ENCODE measurements around the gene USH2A.
"Not testable (repeated sequence)": the region's sequence is repeated elsewhere in the genome, so short reads cannot be mapped to it uniquely, and the experiment has no call there.

Gene USH2A

DNA sequence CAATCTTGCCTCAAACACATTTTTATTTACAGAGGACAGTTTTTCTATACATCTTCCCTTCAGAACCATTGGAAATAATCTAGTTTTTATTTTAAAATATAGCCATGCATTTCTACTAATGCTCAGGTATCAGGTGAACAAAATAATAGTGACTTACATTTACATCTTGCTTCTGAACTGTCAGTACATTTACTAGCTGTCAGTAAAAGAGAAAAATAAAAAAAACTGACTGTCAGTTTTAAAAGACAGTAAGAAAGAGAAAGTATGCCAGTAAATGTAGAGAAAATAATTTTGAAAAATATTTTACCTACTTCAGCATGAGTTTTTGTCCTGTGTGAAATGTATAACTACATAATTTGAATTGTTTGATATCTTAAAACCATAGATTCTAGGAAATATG lies 33.5 kb downstream of the USH2A start:
- no peak for DNase-seq (ENCODE audit: low read depth in 2 of 2)

DNA sequence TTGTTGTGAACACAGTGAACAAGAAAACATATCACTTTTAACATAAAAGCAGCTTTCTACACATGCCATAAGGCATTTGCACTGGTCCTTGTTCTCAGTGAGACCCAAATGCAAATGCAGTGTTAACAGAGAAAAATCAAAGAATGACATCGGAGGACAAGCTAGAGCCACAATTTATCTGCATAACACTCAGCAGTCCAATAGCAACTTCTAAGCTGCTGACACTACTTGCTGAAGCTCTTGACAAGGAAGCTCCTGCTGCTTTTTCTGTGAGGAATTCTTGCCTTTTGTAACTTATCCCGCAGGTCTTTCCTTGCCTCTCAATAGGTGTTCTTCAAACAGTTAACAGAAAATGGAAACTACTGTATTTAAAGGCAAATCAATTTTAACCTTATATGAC lies 34.7 kb downstream of the USH2A start:
- no peak for DNase-seq (ENCODE audit: low read depth in 2 of 2)

DNA sequence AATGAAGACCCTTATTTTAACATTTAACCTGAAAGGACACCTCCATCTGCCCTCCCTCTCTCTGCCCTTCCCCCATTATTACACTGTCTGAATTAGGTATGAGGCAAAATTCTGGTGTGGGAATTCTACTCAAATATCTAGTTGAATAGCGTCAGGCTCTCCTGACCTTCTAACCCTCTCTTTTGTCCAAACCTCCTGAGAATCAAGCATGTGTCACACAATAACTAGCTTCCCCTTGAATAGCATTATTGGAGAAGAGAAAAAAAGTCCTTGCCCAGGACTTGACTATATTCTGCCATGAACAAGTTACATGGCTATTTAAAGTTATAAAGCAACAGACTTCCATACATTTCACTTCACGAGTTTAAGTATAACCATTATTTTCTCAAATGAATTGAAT lies 35.5 kb downstream of the USH2A start:
- DNase-seq (ENCODE audit: low read depth in 2 of 2), result no peak

DNA sequence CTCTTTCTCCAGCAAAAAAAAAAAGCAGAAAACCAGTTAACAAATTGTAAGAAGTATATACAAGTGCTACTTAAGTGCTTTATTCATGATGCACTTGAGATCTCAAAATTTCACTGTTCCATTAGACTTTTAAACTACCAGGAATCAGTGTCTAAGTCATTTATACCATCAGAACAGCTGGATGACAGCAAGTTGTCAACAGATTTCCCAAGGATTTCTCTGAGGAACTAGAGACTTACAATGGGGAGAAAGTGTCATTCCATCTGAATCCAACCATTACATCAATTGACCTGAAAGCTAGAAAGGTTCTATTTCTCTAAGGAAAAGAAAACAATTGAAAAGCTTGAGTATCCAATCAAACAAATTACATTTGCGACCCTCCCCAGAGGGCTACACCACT lies 43.8 kb downstream of the USH2A start:
- no peak for DNase-seq (ENCODE audit: low read depth in 2 of 2)

DNA sequence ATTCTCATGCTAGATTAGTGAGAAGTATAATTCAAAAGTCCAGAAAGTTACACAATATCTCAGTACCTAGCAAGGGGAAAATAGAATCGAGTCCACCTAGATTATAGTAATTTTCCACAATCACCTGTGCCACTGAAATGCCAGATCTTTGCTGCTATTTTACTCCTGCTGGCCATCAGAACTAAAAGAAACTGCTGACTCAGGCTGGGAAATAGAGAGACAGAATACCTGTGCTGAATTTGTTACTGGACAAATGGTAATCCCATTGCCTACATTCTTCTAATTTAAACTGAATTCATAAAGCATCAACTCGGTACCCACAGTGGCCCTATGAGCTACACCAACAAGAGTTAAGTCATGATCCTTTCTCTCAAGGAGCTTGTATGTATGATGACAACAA lies 55.0 kb downstream of the USH2A start:
- DNase-seq (ENCODE audit: low read depth in 2 of 2), result no peak

DNA sequence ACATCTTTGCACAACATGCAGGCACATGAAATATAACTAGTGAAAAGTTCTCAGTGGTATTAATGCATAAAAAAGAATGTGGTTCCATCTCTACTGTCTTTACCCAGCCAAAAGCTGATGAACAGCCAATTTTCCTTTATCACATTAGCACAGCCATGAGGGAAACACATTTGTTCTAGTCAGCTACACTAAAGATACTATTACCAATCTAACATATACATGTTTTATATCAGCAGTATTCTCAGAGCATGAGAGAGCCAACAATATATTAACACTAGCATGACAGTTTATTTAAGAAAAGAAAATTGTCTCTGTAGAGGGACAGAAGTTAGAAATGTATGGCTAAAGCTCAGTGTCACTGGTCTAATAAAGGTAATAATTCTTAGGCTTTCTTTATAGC lies 56.3 kb downstream of the USH2A start:
- no peak for DNase-seq (ENCODE audit: low read depth in 2 of 2)

DNA sequence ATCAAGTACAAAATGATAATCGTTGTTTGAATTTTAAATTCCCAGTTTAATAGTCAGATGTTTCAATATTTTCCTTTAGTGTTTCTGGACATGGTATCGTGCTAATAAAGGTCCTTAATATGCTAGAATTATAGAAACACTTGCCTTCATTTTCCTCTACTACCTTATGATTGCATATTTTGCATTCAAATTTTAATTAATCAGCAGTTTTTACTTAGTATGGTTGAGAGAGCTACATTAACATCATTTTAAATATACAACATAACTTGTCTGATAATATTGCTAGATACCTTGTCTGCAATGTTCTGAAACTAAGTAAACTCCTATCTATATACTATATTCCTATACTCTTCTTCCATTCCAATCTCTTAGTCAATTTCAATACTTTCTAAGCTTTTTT lies 66.3 kb downstream of the USH2A start:
- no peak for DNase-seq (ENCODE audit: low read depth in 2 of 2)

DNA sequence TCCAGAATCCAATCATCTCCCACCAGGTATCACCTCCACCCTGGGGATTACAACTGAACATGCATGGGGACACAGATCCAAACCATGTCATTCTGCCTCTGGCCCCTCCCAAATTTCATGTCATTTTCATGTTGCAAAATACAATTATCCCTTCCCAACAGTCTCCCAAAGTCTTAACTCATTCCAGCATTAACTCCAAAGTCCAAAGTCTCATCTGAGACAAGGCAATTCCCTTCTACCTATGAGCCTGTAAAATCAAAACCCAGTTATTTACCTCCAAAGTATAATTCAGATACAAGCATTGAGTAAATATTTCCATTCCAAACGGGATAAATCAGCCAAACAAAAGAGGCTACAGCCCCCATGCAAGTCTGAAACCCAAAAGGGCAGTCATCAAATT lies 73.1 kb downstream of the USH2A start:
- no peak for DNase-seq (ENCODE audit: low read depth in 2 of 2)

DNA sequence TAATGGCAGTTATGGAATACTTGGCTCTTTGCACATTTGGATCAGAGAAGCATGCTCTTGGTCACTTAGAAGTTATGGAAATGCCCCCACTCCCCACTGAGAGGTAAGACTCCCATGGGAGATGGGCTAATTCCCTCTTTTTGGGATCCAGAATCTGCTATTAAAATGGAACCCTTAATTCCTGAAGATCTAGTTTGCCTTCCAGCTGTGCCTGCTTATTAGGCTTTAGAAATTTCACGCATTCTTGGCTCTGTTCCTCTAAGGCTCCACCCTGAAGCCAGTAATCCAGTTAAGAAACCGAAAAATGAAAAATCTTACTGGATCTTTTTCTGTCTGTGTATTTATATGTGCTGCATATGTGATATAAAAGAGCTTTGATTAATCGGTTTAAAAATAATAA lies 76.7 kb downstream of the USH2A start:
- DNase-seq (ENCODE audit: low read depth in 2 of 2), result no peak

DNA sequence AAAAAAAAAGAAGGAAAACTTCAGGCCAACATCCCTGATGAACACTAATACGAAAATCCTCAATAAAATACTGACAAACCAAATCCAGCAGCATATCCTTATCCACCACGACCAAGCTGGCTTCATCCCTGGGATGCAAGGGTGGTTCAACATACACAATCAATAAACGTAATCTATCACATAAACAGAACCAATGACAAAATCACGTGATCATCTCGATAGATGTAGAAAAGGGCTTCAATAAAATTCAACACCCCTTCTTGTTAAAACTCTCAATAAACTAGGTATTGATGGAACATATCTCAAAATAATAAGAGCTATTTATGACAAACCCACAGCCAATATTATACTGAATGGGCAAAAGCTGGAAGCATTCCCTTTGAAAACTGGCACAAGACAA lies 82.7 kb downstream of the USH2A start:
- not testable (repeated sequence) for DNase-seq (ENCODE audit: low read depth in 2 of 2)

DNA sequence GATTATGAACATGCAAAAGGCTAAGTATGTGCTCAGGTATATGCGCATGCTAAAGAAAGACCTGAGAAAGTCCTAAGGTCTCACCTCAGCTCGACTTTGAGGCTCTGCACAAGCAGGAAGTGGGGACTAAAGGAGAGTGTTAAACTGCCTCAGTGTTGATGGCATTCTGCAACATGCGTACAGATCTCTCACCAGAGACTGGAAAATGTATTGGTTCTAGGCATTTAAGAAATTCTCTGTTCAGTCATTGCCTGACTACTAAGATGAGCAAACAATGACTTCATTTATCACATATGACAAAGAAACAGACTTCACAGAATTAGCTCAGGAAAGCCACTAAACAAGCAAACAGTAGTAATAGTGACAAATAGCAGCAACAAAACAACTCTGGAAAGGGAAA lies 90.8 kb downstream of the USH2A start:
- no peak for DNase-seq (ENCODE audit: low read depth in 2 of 2)

DNA sequence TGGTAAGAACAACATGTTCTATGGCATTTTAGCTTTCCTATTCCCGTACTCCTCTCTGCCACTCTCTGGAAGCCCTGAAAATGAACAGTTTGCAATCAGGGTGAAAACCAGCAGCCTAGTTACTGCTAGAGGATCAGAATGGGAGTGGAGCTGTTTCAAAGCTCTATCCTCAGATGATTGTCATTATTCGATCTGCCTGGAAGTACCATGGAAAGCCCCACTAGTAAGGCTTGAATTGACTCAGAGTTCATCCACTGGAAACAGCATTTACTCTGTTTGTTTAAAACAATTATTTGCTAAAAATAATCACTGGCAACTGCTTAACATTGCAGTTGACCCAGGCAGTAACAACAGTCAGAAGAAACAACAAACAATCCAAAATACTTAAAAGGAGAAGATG lies 91.2 kb downstream of the USH2A start:
- no peak for DNase-seq (ENCODE audit: low read depth in 2 of 2)

DNA sequence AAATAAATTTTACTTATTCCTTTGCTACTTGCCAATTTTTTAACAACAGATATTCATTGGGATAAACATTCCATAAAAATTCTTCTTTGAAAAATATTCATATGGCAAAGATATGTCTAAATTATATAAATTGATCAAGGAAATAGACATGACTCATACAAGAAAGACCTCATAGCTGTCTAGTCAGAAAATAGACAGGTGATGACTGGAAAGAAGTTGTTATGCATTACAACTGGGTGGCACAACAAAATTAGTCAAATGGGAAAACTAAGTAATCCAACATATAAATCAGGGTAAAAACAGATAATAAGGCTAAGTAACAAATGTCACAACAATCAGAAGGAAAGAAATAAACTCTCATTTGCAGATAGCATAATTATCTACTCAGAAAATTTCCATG lies 92.0 kb downstream of the USH2A start:
- DNase-seq (ENCODE audit: low read depth in 2 of 2), result no peak

DNA sequence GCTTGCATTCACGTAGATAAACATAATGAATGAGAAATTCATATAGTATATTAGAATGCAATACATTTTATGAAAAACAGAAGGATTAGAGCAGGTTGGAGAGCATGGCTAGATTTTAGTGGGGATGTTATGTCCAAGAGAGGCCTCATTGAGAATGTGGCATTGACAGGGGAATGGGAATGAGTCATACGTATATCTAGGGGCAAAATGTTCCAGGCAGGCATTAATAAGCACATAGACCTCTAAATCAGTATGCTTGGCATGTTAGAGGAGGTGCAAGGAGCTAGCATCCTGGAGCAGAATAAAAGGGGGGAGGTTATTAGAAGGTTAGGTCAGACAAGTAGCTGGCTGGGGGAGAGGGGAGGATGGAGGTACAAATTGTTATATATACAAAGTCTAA lies 93.0 kb downstream of the USH2A start:
- DNase-seq (ENCODE audit: low read depth in 2 of 2), result no peak

DNA sequence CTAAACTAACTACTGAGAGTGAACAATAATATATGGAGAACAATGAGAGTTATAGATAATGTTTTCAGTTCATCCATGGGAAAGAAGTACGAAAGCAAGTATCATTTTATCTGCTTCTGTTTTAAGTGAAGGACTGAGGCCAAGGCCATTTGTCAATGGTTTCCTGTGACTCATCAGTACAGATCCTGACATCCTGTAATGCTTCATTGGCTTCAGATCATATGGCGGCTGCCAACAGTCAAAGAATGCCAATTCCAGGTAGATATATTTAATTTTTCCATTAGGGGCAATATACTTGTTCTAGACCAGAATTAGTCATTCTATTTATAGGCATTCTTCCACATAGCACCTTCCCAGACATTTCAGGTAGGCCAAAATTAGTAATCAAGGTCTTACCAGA lies 97.3 kb downstream of the USH2A start:
- DNase-seq (ENCODE audit: low read depth in 2 of 2), result no peak

DNA sequence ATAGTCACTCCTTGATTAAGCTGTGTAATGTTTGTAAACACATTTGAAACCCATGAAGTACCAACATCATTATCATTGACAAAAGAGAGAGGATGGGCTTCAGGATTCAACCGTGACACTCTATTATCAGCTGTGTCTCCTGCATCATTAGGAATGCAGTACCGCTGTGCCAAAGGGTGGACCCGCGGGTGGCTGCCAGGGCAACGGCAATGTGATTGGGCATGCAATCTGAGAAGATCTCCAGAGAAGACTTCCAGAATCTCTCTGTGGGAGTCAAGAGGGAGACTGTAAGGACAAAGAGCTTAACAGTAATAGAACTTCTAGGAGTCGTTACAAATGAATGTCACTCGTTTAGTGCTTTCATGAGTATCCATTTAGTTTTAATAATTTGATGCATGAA lies 97.9 kb downstream of the USH2A start:
- no peak for DNase-seq (ENCODE audit: low read depth in 2 of 2)

DNA sequence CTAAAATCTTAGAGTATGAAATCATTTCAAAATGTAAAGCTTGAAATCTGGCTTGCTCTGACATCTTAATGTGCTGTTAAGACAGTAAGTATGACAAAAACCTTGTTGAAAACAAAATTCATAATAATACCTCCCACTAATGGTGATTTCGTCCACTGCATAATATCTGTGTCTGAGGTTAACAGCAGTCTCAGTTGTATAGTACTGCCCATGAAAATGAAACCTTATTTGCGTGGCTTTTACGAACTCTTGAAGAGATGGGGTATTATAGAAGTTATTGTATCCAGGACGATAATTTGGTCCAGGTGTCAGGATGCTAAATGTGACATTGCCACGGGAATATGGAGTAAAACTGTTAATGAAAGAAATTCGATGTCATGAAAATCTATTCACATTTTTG lies 99.9 kb downstream of the USH2A start:
- no peak for DNase-seq (ENCODE audit: low read depth in 2 of 2)

DNA sequence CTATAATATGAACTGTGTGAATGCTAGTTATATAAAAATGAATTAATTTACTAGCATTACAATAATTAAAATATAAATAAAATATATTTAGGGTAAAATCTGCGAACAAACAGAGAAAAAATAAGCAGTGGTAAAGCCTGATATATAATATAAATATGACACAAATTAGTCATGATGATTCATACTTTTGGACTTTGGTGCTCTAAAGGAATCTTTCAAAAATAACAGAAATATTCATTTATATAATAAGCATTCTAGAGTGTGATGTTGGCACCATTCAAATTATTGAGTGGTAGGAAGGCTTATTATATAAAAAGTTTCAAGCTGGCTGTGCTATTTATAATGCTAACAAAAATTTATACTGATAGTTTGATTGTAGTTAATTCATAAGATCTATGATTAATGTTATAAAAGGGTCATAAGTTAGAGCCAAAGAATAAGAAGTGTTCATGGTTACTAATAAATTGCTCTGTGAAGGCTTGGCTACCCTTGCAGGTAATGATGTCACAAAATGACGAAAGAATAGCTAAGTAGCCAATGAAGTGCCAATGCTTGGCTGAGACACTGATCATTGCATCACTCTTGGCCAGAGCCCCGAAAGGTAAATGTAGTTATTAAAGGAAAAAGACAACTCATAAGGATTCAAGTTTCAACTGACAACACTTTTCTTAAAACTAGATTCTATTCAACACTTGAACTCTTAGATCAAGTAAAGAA lies 108.7 kb downstream of the USH2A start:
- no peak for DNase-seq (ENCODE audit: low read depth in 2 of 2)

DNA sequence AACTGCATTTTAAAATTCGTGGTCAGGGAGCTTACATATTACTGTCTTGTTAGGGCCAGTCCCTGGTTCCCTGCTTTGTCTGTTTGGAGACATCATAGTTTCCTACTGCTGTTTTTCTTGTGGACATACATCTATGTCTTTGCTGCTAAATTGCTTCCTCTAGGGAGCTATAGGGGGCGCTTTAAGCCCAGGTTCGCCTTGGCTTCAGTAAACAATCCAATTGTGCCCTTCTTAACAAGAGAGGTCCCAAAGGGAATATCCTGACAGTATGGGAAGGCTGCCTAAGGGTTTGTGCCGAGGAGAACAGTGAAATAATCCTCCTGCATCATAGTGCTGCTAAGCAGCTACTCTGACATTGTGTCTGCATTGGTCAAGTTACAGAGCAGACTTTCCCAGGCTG lies 112.5 kb downstream of the USH2A start:
- DNase-seq (ENCODE audit: low read depth in 2 of 2), result no peak

DNA sequence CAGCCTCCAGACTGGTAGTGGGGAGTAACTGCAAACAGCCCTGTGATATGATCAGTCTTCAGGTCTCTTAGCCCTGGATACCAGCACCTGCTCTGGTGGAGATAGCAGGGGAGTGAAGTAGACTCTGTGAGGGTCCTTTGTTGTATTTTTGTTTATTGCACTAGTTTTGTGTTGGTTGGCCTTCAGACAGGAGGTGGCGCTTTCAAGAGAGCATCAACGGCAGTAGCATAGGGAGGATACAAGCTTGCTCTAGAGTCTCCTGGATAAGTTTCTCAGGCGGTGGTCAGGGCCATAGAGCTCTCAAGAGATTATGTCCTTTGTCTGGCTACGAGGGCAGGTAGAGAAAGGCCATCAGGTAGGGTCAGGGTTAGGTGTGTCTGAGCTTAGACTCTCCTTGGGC lies 116.4 kb downstream of the USH2A start:
- no peak for DNase-seq (ENCODE audit: low read depth in 2 of 2)

DNA sequence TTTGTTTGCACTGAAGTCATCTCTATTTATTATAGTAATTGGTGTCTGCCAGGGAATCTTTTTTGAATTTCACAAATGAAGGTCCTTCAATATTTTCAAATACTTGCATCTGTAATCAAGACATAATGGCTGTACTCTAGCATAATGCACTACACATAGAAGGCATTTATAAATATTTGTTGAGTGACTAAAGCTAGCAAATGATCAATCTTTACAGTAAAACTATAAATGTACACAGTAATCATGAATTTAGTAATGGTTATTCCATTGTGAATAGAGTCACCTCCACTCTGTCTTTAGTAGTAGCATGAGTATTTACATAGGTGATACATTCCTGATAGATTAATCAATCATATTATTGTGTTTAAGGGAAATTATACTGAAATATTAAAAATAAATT lies 119.6 kb downstream of the USH2A start:
- DNase-seq (ENCODE audit: low read depth in 2 of 2), result no peak

DNA sequence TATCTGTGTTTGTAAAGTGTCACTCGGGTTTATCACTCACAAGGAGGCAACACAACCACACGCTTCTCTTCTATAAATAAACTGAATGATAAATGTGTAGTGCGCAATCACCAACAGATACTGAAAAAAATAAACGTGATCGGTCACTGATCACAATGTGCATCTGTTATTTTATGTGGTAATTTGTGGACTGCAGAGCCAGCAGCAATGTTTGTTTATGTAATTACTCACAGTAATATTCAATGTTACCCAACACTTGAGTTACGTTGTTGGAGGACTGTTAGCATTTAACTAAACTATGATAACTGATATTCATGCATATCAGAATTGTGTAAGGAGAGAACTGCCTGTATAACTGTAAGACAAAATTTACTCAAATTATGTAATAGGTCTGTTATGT lies 129.6 kb downstream of the USH2A start:
- DNase-seq (ENCODE audit: low read depth in 2 of 2), result no peak

DNA sequence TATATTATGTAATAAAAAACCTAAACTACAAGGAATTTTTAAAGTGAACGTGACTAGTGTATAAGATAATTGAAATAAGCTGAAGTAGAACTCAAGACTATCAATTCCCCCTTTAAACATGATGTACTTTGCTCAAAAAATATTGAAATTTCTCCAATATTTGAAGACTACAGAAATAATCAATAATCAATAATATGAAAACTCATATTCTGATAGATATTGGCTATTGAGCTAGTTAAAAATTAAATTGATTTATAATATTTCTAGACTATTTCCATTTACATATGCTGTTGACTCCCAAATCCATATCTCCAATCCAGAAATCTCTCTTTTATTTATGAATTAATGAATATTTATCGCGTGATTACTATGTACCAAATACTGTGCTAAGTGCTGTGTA lies 133.2 kb downstream of the USH2A start:
- DNase-seq (ENCODE audit: low read depth in 2 of 2), result no peak

DNA sequence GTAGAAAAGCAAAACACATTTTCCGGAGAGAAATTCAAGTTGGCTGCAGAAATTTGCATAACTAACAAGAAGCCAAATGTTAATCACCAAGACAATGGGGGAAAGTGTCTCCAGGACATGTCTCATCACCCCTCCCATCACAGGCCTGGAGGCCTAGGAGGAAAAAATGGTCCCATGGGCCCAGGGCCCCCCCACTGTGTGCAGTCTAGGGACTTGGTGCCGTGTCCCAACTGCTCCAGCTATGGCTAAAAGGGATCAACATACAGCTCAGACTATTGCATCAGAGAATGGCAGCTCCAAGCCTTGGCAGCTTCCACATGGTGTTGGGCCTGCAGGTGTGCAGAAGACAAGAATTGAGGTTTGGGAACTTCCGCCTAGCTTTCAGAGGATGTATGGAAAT lies 138.2 kb downstream of the USH2A start:
- no peak for DNase-seq (ENCODE audit: low read depth in 2 of 2)

DNA sequence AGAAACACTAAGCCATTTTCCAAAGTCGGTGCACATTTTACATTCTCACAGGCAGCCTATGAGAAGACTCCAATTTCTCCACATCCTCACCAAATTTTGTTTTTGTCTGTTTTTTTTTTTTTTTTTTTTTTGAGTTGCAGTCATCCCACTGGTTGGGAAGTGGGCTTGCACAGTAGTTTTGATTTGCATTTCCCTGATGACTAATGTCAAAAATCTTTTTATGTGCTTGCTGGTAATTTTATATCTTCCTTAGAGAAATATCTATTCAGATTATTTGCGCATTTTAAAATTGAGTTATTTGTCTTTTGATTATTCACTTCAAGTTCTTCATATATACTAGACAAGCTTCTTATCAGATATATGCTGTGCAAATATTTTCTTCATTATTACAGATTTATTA lies 141.5 kb downstream of the USH2A start:
- no peak for DNase-seq (ENCODE audit: low read depth in 2 of 2)

All from stimulated activated CD8-positive, alpha-beta memory T cell treated with anti-CD3 and anti-CD28 coated beads, Interleukin-2, amount 100 ng/mL, for 1 hour (primary cell).